HG03565 (cell line): ENCODE results near the gene UBALD1.
A peak's percentile ranks its signal among the peaks of the same experiment; 100 is the strongest.

Experiments
- ATAC-seq: cut with Tn5 transposase; IDR thresholded peaks from one replicate; pipeline ENCODE4 v1.9.1; 2021; ENCODE audit warnings: mild to moderate bottlenecking, moderate library complexity; ENCODE audit not compliant: unreplicated experiment

UBALD1 gene

DNA sequence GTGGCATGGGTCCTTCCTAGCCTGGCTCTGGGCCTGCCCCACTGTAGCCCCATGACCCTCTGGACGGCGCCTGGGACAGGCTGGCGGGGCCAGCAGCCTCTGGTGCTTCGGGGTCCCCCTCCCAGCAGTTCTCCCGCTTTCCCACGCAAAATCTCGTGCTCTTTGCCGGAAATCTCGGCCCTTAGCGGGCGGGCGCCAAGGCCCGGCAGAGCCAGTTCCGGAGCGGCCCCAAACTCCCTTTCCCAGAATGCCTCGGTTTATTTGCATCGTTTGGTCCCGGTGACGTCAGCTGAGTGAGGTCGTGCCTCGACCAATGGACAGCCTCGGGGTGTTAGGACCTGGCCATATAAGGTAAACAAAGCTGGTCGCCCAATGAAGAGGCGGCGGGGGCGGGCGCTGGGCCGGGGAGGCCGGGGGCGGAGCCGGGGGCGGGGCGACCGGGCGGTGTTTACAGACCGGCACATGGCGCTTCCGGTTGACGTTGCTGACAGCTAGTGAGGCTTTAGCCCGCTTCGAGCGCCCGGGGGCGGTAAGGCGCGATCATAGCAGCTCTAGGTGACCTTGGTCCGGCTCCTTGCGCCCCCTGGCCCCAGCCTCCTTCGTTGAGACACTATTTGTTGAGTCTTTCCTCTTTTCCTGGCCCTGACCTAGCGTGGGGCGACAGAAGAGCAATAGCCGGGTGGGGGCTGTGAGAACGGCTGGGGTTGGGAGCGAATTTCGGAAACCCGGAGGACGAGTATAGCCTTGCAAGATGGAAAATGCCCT lies 1.5 kb upstream of the UBALD1 start:
- ATAC-seq, result peak; percentile 61

DNA sequence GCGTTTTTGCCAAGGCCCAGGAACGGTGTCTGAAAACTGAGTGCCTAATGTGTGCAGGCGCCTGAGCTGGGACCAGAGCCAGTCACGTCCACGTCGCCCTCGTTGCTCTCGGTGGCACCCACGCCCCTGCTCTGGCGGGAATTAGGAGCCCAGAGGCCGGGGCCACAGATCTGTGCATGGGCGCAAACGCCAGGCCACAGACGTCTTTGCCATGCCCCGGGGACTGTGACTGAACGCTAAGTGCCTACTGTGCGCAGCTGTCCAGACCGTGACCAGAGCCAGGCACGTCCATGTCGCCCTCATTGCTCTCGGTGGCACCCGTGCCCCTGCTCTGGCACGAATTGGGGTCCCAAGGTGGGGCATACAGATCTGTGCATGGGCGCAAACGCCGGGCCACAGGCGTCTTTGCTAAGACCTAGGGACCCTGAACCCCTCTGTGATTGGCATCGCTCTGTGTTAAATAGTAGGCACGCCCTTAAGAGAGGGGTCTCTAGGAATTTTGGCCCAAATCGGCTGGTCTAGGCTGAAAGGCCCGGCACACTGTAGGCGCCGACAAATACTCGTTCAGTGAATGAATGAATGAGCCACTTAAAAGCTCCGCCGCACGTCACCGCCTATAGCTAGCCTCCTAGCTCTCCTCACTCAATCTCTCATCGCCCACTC lies 827 bp upstream of the UBALD1 start:
- ATAC-seq, result no peak

DNA sequence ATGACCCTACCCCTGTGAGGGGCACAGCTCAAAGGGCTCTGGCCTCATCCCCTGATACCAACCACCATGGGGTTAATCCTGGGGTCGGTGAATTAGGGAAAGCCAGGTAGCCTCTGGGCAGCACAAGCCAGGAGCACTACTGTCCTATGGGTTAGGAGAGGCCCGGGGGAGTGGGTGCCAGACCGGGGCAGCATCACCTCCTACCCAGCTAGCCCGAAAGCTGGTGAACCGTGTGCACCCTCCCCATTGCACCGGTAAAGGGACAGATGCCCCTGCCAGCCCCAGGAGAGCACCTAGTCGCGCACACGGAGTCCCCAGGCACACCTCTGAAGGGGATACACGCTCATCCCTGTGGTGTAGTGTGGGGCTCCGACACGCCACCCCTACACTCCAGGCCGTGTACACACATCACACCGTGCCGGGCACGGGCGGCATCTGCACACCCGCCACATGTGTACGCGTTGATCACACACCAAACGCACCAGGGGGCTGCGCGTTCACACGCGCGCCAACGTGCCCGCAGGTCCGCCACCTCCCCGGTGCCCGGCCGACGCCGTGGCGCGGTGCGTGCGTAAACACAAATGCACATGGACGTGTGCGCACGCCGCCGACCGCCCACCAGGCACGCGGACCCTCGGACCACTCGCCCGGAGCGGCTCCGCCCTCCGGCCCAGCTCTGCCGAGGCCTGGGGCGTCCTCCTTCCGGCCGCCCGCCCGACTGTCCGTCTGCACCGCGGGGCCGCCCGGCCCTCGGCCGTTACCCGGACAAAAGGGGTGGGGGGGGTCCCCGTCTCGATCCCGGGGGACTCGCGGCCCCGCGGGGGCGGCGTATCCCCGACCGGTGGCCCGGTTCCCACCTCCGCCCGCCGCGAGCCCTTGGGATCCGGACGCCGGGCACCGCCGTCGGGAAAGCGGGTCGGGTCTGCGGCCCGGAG lies 785 bp downstream of the UBALD1 start:
- ATAC-seq, result no peak

DNA sequence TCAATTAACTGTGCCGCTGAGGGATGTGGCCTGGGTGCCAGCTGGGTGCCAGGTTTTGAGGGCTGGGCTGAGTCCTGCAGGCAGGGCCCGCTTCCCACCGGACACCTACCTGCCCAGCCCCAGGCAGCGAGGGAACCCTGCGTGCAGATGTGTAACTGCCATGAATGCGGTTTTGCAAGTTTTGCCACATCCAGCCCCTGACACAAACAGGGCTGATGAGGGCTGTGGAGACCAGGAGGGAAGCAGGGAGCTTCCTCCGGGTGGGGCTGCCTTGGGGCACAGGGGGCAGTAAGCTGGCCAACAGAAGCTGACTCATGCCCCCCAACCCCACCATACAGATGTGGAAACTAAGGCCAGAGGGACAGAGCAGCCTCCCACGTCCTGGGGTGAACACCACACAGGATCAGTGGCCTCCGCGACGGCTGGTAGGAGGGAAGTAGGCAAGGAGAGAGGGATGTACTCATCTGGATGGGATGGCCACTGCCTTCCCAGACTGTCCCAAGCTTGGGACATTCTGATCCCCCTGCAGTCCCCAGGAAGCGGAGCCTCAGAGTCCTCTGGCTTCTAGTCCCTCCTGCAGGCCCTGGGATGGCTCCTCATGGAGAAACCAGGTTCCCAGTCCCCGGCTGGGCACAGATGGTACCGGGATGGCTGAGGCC lies 1.6 kb downstream of the UBALD1 start:
- ATAC-seq, result no peak

DNA sequence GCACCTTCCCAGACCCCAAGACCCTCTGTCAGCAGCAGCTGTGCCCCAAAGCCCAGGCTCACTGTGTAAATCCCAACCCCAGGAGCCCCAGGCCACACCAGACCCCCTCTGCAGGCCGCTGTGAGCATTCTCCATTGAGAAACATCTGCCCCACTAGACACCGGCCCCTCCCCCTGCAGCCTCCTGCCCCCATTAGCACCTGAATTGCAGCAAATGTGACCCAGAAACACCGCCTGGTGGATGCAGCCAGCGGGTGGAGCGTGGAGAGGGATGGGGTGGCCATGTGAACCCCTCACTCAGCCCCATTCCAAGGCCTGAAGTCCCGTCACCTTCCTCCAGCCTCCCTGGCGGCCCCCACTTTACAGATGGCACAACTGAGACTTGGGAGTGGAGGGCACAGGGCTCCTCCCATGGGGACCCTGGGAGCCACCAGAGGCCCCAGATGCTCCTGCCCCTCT lies 2.2 kb downstream of the UBALD1 start:
- no peak for ATAC-seq

DNA sequence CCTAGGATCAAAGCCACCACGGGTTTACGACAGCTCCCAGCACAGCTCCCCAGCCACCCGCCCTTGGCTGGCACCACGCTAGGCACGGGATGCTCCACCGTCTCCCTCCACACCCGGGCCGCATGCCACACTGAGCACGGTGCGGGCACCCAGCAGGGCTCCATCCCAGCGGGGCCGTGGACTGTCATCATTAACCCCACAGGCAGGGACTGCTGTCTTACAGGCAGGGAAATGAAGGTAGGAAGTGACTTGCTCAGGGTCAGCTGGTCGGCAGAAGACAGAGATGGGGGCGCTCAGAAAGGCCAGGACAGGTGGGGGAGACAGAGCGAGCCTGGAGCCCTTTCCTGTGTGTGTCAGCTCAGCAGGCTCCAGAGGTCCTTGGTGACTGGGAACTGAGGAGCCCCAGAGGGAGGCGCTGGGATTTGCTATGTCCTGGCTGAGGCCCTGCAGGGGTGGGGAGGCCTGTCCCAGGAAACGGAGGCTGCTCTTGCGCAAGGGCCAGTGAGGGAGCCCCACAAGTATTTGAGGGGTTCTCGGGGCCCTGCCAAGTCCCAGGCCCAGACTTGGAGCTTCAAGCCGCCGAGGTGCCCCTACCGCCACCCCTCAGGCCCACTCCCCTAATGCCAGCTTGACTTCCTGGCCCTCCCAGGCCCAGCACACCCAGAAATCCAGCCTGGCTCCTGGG lies 3.2 kb downstream of the UBALD1 start:
- no peak for ATAC-seq

DNA sequence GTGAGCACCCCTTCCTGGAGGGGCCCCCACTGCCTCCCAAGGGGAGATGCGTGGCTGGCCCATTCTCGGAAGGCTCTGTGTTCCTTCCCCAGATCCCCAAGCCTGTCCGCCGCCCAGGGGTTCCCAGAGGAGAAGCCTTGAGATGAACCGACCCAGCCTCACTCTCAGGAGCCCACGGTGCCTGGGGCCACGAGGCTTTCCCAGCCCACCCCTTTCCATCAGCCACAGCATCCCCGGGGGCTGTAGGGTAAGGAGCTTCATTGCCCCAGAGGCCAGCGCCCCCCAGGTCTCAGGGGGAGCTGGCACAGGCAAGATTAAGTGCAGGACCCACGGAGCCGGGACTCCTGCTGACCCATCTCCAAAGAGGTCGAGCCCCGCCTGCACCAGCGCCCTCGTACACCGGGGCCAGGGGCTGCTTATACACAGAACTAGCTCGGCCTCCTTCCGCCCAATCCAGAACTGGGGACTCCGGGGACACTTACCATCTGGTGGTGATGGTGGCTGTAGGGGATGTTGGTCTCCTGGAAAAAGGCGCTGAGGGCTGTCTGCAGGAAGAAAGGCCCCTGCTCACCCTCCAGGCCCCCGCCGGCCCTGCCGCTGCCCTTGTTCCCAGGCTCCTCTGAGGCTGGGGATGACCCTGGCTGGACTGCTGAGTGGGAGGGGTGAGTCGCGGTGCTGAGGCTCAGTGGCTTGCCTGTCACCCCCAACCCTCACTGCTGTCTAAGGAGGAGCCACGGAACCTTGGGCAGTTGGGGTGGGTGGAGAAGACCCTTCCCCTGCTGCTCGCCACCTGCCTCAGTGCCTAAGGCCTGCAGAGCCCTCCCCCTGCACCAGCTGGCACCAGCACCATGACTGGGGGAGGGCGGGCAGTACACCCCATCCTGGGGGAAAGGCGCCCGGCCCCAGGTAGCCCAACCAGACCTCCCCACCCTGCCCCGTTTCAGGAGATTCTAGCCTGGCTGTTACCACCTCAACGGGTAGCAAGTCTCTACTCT lies 4.4 kb downstream of the UBALD1 start:
- no peak for ATAC-seq

DNA sequence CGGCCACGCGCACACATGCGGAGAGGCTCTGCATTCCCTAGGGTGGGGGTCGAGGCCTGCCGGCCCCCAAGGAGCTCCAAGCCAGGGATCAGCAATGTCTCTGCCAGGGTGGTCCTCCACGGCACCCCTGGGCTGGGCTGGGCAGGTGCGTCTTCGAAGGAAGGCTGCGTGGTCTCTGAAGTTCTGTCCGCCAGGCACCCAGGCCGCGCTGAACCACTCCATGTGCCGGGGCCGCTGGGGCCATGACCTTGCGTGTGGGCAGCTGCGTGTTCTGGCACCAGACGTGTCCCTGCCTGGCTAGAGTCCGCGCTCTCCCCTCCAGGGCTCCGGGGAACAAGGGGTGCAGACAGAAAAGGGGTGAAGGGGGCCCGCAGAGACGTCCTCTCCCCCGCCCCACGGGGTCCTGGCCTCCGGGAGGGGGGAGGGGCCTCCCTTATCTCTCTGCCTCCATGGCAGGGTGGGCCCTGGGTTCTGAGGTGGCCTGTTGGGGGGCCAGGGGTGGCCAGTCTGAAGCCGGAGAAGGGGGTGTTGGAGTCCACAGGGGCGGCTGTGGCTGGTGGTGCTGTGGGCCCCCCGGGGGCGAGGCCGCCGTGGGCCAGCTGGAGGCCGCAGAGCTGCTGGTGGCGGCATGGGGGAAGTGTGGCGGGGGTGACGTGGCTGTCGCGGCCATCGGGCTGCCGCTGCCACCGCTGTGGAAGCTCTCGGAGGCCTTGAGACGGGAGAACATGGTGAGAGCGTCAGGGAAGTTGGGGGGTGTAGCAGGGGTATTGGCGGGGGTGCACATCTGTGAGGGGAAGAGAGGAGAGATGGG lies 5.3 kb downstream of the UBALD1 start:
- ATAC-seq, result no peak

DNA sequence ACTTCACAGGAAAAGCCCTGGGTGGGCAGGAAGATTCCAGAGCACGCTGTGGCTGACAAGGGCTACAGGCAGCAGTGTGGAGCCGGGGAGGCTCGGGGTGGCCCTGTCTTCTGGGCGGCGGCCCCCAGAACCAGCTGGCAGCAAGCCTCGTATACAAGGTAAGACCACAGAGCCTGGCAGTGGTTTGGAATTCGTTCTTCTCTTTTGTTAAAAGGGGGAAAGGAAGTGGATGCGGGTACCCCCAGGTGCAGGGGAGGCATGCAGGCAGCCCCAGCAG lies 6.0 kb downstream of the UBALD1 start:
- ATAC-seq, result no peak

DNA sequence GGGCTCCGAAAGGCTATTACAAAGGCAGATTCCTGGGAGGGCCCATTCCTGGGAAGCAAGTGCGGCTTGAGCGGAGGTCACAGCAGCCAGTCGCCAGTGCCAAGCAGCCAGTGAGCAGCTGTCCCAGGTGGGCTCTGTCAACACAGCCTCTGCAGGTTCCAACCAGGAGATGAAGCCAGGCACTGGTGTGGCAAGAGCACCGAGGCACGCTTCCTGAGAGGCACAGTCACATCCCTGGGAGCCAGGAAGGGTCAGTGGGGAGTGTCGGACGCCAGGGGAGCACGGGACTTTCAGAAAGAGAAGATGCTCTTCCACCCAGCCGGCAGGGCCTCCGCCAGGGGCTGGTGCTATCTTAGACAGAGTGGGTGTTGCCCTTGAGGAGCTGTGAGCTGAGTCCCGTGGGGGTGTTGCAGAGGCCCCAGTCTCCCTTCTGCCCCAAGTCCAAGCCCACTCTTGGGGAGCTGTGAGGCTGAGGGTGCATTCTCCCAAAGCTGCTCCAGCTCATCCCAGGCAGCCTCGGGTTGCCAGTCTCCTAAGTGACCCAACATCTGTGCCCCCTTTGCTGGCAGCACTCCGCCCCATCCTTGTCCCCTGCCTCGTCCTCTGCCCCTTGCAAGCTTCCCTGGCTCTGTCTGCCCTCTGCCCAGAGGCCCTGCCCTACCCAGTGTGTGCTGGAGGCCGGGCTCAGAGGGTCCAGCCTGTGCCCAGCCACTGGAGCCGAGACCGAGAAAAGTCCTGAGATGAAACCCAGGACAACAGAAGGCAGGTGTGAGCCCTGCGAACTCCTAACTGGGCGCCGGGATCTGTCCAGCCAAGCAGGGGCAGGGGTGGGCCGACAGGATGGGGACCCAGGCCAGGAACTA lies 6.6 kb downstream of the UBALD1 start:
- no peak for ATAC-seq

DNA sequence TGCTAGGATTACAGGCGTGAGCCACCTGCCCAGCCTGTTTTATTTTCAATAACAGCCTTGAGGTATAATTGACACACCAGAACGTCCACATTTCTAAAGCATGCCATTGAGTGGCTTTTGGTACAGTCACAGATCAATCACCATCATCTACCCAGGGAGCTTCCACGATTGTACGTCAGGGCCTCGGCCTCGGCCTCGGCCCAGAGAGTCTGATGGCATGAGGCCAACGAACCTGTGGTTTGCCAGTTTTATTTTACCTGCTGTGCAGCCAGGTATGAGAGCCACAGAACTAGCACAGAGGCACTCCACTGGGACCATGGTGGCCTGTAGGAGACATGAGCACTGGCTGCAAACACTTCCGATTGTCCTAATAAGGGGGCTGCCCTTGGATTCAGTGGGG lies 8.3 kb downstream of the UBALD1 start:
- ATAC-seq, result no peak

DNA sequence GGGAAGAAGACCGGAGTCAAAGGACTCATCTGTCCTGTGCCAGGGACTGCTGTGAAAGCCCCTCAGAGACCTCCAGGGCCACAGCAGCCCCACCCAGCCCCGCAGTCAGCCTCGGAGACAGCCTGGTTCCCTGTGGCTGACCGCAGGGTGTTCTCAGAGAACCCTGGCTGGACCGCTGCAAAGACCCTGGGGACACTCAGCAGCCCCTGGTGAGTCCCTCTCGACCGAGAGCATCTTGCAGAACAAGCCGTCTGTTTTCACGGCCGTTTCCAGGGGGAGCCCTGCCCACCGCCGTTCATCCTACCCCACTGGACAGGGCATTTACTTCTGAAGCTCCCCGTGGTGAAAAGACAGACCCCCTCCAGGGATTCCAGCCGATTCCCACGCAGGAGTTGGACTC lies 10.3 kb downstream of the UBALD1 start:
- ATAC-seq, result no peak

DNA sequence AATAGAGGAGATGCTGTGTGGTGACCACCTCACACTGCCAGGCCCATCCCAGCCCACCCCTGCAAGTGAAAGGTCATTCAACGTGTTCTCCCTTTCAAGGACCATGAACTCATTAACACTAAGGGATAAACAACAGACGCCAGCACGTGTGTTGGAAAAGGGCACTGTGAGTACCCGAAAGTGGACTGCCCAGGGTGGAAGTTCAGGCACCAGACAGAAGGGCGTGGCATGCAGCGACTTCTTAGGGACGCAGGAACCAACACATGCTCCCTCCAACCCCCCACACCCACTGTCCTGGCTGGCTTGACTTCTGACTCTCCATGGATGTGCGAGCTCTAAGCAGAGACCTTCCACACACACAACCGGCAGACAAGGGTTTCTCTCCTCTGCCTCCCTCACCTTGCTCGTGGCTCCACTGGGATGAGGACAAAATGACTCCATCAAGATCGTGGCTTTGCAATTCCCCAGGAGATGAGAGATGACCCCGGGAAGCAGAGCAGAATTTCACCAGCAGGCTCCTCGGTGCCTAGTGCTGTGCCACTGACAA lies 11.0 kb downstream of the UBALD1 start:
- ATAC-seq, result no peak

DNA sequence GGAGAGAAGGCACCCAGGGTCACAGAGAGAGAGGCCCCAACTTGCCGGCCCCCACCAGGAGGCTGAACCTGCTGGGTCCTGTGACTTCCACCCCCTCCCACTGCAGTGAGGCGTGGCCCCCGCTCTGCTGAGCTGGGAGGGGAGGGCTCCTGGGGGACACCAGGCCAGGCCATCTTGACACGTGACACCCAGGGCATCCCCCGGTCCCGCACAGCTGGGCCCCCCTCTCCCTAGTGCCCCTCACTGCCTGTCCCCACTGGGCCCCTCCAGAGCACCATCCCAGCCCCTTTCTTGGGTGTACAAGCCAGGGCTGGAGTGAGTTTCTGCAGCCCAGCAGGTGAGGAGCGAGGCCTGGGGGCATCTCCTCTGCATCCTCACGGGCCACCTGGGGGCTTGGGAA lies 12.4 kb downstream of the UBALD1 start:
- no peak for ATAC-seq

DNA sequence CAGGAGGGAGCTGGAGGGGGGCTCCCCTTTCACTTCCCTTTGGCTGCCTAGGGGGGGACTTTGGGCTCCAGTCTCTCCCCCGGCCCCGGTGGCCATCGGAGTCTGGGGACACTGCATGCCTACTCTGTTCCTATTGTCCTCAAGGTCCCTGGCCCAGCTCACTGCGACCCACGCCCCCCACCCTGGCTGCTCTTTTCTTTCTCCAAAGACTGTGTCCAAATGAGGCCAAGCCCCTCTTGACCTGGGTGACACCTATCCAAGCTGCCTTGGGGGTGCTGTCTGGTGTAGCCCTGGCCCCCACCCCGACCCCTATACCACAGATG lies 12.9 kb downstream of the UBALD1 start:
- no peak for ATAC-seq

DNA sequence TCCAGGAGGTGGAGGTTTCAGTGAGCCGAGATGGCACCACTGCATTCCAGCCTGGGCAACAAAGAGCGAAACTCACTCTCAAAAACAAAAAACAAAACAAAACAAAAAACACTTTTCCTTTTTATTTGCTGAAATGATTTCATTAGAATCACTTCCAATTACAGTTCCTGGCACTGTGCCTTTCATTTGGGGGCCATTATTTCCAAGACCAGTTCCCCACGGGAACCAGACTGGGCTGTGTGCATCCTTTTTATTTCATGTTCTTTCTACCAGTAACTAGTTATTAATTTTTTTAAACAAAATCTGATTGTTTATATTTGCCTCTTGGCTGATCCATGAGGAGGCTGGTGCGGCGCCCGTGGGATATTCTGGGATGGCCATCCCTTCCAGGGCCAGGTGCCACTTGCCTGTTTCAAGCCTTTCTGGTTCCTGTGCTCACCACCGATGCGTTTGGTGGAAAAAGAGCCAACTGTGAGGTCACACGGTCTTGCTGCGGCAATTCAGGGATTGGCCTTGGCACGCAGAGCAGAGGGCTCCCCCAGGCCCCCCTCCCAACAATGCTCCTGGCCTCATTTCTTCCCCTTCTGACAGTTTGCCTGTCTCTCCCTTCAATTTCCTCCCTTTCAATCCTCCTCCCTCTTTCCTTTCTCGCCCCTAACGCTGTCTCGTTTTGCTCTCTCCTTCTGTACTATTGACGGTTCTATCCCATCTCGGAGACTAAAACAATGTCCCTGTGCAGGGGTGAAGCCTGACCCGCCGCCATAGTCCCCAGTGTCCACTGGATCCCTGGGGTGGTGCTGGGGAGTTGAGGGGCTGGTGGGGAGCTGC lies 13.4 kb downstream of the UBALD1 start:
- no peak for ATAC-seq

DNA sequence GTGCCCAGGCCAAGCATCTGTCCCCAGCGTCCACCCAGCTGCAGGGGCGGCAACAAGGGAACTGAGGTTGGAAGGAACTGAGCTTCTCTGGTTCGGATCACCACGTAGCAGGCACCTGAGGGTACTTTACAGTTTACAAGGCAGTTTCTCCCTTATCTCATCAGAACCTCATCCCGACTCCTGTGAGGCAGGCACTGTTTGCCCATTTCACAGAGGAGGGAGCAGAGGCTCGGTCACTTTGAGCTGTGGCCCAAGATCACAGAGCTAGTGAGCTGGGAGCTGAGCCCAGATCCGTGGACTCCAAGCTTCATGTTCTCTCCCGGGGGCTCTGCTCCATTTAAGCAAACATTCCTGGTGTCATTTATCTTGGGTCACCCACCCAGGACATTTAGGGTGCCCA lies 15.1 kb downstream of the UBALD1 start:
- no peak for ATAC-seq
